C1 segment of cervical spinal cord (tissue), 14 donors: ENCODE results near the gene TMPRSS9.

Source experiments
- DNase-seq, 14 donors: peaks; one replicate each; lab custom pipeline; 2025; lab: John Stamatoyannopoulos, UW

The TMPRSS9 gene

DNA sequence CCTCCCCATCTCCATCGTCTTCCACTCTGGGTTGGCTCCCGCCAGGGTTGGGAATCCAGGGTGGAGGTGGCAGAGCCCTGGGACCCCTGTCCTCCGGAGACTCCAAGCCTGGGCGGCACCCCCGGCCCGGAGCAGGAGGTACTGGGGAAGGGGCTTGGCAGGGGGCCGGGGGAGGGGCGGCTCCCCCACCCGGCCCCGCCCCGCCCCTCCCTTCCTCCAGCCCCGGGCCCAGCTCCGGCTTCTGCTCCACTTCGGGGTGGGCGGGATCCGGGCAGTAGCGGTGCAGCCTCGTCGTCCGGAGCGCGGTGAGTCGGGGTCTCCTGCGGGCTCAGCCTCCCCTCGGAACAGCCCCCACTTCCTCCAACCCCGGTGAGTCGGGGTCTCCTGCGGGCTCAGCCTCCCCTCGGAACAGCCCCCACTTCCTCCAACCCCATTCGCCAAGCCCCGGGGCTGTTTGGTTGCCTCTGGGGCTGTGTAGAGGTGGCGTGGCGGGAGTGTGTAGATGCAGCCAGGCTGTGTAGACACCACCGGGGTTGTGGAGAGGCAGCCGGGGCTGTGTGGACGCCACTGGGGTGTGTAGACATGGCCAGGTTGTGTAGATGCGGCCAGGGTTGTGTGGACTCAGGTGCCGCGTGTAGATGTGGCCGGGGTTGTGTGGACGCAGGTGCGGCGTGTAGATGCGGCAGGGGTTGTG is at the start of gene TMPRSS9:
TSS of gene TMPRSS9 (plus strand) at position 274 of the 694 bp plus-strand sequence. CDS start 29,521 bp downstream, outside the sequence.
- no peak for DNase-seq

GRCh38 chr19:2311093-2311492 is 49.0 kb upstream of the TMPRSS9 start:
- no peak for DNase-seq

DNA sequence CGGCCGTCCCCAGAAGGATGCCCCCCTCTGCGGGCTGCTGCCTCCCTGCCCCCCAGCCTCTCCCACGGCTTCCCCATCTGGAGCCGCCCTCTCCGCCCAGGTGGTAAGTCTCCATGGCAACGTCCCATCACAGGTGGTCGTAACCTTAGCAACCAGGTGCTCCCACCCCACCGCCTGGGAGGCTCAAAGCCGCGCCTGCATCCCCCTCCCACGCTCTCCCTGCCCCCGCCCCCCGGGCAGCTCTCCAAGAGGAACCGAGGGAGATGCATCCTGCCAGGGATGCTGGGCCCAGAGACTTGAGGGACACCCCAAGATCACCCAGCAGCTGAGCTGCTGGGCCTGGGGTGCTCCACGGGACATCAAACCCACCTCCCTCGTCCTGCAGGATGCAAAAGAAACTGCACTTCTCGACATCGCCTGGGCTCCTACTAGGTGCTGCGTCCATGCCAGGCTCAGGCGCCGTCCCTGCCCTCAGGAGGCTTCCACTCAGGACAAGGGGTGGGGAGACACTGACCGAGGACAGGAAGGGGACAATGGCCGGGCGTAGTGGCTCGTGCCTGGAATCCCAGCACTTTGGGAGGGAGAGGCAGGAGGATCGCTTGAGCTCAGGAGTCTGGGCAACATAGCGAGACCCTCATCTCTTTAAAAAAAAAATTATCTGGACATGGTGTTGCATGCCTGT is 47.1 kb upstream of the TMPRSS9 start:
- no peak for DNase-seq

- no peak for DNase-seq
These were observed 44.8 kb upstream of the TMPRSS9 start for GRCh38 chr19:2315121-2315817.

GRCh38 chr19:2315818-2316353 is 44.2 kb upstream of the TMPRSS9 start:
- peak in 12 of 14 donors; percentile 7 to 81 (median 54) for DNase-seq

DNA sequence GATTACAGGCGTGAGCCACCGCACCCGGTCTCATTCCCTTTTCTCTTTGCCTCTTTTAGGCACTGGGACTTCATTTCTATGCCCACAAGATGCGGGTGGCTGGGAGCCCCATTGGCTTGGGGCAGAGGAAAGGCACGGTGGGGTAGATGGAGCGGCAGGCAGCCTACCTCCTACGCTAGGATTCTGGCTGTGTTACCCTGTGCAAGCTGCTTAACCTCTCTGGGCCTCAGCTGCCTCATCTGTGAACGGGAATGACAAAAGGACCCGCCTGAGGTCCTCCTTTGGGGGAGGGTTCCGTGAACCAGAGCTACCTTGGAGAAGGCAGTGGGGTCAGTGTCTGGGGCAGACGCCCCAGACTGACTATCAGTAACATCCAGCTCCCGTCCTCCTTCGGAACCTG is 42.8 kb upstream of the TMPRSS9 start:
- no peak for DNase-seq

DNA sequence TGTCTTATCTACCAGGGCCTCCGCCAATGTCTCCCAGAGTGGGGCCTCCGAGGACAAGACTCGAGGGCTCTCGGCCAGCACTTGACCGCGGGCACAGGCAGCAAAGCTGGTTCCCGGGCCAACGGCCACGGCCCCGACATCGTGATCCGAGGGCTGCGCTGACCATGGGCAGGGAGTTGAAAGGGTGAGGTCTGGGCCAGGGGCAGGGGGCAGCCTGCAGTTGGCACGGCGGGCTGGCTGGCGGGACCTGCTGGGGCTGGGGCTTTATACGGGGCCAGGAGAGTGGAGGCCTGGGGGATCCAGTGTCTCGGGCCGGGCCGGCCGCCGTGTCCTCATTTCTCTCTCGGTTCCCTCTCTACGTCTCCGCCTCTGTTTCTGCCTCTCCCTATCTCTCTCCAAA is 42.3 kb upstream of the TMPRSS9 start:
- no peak for DNase-seq

GRCh38 chr19:2318923-2319322 is 41.1 kb upstream of the TMPRSS9 start:
- DNase-seq, result no peak

DNA sequence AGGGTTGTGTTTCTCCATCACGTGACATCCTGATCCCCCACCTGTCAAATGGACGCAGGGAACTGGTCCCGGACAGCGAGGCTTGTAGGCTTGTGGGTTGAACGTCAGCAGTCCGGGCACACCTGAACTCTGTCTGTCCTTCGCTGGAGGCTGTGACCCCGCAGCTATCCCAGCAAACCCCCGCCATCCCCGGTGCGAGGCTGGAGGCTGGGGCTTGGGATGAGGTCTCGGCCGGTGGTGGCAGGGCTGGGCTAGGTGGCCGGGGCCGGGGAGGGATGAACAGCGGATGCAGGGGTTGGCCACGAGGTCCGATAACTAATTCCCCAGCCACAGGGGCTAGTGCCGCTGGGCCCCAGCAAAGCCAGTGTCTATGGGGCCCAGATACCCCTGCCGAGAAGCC is 40.5 kb upstream of the TMPRSS9 start:
- no peak for DNase-seq

GRCh38 chr19:2320049-2320448 is 40.0 kb upstream of the TMPRSS9 start:
- DNase-seq, result no peak

DNA sequence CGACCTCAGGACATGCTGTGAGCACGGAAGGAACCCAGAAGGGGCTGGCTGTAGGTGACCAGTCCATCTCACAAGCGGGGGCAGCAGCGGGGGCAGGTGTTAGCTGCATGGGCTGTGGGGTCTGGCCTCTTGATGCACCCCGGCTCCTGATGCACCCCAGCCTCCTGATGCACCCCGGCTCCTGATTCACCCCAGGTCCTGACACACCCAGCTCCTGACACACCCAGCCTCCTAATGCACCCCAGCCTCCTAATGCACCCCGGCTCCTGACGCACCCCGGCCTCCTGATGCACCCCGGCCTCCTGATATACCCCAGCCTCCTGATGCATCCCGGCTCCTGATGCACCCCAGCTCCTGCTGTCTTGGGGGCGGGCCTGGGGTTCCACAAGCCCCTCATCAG is 39.1 kb upstream of the TMPRSS9 start:
- DNase-seq, result no peak

GRCh38 chr19:2321565-2322283 is 38.3 kb upstream of the TMPRSS9 start:
- DNase-seq, result no peak

DNA sequence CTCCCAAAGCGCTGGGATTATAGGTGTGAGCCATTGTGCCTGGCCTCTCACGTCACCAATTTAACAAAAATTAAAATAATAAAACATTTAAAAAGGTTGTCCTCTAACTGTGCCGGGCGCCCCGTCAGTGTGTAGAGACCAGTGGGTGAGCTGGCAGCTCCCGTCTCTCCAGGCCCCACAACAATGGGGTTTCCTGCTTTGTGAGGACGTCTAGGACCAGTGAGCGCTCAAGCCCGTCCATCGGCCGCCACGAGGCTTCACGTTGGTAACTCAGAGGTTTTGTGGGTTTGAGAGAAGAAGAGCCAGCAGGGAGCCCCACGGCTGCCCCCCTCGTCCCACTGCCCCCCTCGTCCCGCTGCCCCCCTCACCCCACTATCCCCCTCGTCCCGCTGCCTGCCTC is 36.4 kb upstream of the TMPRSS9 start:
- no peak for DNase-seq

DNA sequence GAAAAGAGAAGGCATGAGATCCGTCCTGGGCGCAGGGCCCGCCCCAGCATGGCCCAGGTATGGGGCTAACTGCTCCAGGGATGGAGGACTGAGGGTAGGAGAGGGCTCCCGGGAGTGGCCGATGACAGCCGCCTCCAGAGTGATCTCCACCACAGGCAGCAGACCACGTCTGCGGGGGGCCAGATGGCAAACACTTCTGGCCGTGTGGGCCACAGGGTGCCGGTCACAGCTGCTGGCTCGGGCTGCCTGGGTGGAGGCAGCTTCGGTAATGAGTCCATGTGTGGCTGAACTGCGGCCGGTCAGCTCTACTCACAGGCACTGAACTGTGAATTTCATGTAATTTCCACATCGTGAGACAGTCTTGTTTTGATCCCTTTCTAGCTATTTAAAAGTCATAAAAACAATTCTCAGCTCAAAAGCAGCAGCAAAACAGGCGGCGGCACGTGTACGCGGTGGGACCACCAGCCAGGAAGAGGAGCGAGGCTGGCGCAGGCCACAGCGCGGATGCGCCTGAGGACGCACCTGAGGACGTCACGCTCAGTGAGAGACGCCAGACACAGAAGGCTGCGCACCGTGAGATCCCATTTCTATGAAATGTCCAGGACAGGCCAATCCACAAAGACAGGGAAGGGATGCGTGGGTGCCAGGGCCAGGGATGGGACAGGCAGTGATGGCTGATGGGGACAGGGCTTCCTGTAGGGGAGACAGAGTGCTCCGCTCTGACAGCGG is 35.7 kb upstream of the TMPRSS9 start:
- peak in 1 of 14 donors; percentile 53 for DNase-seq

DNA sequence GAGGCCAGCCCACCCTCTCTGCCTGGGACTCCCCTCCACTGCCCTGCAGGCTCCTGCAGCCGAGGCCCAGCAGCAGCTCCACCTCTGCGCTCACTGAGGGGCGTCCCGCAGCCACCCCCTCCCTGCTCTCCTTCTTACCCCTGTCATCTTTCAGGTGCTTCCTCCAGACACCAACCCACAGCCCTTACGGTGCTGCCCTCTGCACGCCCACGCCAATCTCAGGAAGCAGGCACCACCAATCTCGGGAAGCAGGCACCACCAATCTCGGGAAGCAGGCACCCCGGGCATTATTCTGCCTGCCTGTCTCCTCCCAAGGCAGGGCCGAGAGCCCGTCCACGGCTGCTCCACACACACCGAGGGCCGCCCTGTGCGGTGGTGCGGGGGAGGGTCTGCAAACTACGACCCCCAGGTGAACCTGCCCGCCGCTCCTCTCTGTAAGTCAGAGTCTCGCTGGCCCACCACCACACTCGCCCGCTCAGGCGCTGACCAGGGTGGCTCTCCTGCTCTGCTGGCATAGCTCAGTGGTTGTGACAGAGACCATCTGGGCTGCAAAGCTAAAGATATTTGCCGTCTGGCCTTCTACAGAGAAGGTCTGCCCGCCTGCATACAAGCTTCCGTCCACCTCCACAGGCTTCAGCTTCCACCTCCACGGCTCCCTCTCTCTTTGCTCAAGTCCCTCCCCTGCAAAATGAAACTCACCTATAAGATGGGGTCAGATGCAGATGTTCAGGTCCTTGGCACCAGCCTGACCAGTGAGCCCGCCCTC is 34.6 kb upstream of the TMPRSS9 start:
- peak in 1 of 14 donors; percentile 74 for DNase-seq

DNA sequence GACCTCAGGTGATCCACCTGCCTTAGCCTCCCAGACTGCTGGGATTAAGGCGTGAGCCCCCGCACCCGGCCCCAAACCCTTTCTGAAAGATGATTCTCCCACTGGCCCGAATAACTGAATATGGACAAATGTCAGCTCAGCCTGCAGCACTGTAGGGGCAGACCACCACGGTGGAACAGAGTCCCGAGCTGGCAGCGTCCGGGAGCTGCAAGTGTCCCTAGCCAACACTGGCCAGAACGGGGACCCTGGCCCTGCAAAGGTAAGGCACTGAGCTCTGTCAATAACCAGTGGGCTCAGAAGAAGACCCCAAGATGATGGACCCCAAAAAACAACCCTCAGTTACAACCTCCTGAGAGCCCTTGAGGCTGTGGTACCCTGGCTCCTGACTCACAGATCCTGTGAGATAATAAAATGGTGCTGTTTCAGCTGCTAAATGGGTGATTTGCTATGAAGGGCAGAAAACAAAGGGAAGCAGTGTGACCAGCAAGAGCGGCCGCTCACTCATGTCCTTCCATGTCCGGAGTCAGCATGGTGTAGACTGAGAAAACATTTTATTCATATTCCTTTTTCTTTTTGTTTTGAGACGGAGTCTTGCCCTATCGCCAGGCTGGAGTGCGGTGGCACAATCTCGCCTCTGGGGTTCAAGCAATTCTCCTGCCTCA is 33.2 kb upstream of the TMPRSS9 start:
- DNase-seq, result peak in 1 of 14 donors; percentile 29

- DNase-seq, result peak in 3 of 14 donors; percentile 9 to 23 (median 11)
These were observed 32.2 kb upstream of the TMPRSS9 start for GRCh38 chr19:2327773-2328400.

GRCh38 chr19:2328401-2329148 is 31.5 kb upstream of the TMPRSS9 start, which contains the start of the genes LSM7 and SPPL2B:
TSS of gene LSM7 (minus strand) at chr19:2328586. CDS start at chr19:2328566, 20 bp downstream.
TSS of gene SPPL2B (plus strand) at chr19:2328684. CDS start at chr19:2328710, 26 bp downstream.
- peak in 13 of 14 donors; percentile 26 to 96 (median 78) for DNase-seq
